HepG2 (cell line): ENCODE results near the gene FRMD3. TPM values are rescaled to one million over a fixed set of nuclear protein-coding genes. Genes with fewer than 3 reads are reported as not detected.
A peak's percentile ranks its signal among the peaks of the same experiment; 100 is the strongest.

Experiments used
- ATAC-seq: fragments of 200-7000 bp; cut with Tn5 transposase; 3 replicates; pipeline ENCODE4 v1.9.1; 2020; ENCODE audit warnings: mild to moderate bottlenecking, moderate library complexity
- BruUV-seq: library from RNA; stranded (reverse); fragments of 400-500 nt; replicated peaks from 2 replicates; lab custom pipeline; 2021; lab: Mats Ljungman, UMichigan
- CTCF ChIA-PET: fragments of 300-600 bp; formaldehyde crosslinking; extraction: SDS; loops from one replicate; lab custom pipeline; 2021; ENCODE audit warnings: low total read pairs, inconsistent platforms, low intra/inter-chr PET ratio; lab: Yijun Ruan, JAX
- POLR2A ChIA-PET: fragments of 350-600 bp; sonication (Branson Sonifier 250); formaldehyde crosslinking; loops from one replicate; lab custom pipeline; 2020; ENCODE audit warnings: antibody characterized with exemption, inconsistent platforms; lab: Yijun Ruan, JAX
- DNase-seq: peaks from one replicate; pipeline ENCODE4 v3.0.0-alpha.2; 2015; ENCODE audit warnings: low spot score
- FAIRE-seq: peaks from 3 replicates; lab custom pipeline; 2011; peaks lifted over from hg19 to GRCh38; lab: Jason Lieb, UNC
- H2AFZ ChIP-seq: one replicate; pipeline ENCODE4 v1.6.1; 2011; ENCODE audit warnings: low read length, inconsistent platforms
- H3K27ac ChIP-seq: fragments of 300-600 bp; 3 replicates; pipeline ENCODE4 v1.8.0; 2011; ENCODE audit warnings: mixed run types, mild to moderate bottlenecking, mixed read lengths, low read length, inconsistent platforms; ENCODE audit not compliant: insufficient read depth; ENCODE audit errors: extremely low read length
- H3K27me3 ChIP-seq, 2 experiments: fragments of 200-600 bp in 1 of 2; 2 replicates in 1 of 2; 3 replicates in 1 of 2; pipeline versions ENCODE4 v1.6.0 to v1.8.0; 2011; ENCODE audit warnings: low read length in 2 of 2, mild to moderate bottlenecking in 2 of 2, moderate library complexity in 2 of 2, inconsistent platforms in 1 of 2; ENCODE audit not compliant: insufficient read depth in 2 of 2, control insufficient read depth in 1 of 2
- H3K36me3 ChIP-seq, 2 experiments: fragments of 200-600 bp in 1 of 2; replicated peaks in 1 of 2; 2 replicates in 1 of 2; 3 replicates in 1 of 2; pipeline versions ENCODE4 v1.5.1 to v1.8.0; 2011; ENCODE audit warnings: low read length in 2 of 2, inconsistent platforms in 1 of 2; ENCODE audit not compliant: insufficient read depth in 2 of 2, control insufficient read depth in 1 of 2
- H3K4me1 ChIP-seq: 2 replicates; pipeline ENCODE4 v1.5.1; 2012; ENCODE audit warnings: low read length, inconsistent platforms; ENCODE audit not compliant: insufficient read depth
- H3K4me2 ChIP-seq: 2 replicates; pipeline ENCODE4 v1.6.0; 2011; ENCODE audit warnings: low read depth, low read length, inconsistent platforms
- H3K4me3 ChIP-seq, 3 experiments: fragments of 200-600 bp in 1 of 3; sonication (generic), shearing (Covaris generic) in 1 of 3; replicated peaks in 1 of 3; 2 replicates each; pipeline ENCODE4 v1.5.1; 2011 to 2016; ENCODE audit warnings: low read length in 3 of 3, inconsistent platforms in 2 of 3, low read depth in 2 of 3, mild to moderate bottlenecking in 2 of 3, control low read depth in 1 of 3, mixed read lengths in 1 of 3; ENCODE audit not compliant: insufficient read depth in 1 of 3
- H3K79me2 ChIP-seq: one replicate; pipeline ENCODE4 v1.6.1; 2011; ENCODE audit warnings: low read length, inconsistent platforms; ENCODE audit not compliant: insufficient read depth
- H3K9ac ChIP-seq: 2 replicates; pipeline ENCODE4 v1.6.0; 2011; ENCODE audit warnings: mild to moderate bottlenecking, low read depth, low read length, inconsistent platforms; ENCODE audit not compliant: insufficient read depth
- H3K9me3 ChIP-seq: 2 replicates; pipeline ENCODE4 v1.5.1; 2012; ENCODE audit warnings: mild to moderate bottlenecking, low read length
- H4K20me1 ChIP-seq: 2 replicates; pipeline ENCODE4 v1.6.0; 2011; ENCODE audit warnings: inconsistent platforms, mild to moderate bottlenecking, low read length, moderate library complexity; ENCODE audit not compliant: insufficient read depth
- JUND ChIP-seq: sonication (generic); formaldehyde crosslinking; IDR thresholded peaks from 2 replicates; pipeline ENCODE4 v1.8.0; 2022; ENCODE audit warnings: mild to moderate bottlenecking, missing genetic modification reagents
- NONO ChIP-seq, 2 experiments: fragments of 450-650 bp in 1 of 2; sonication (generic) in 1 of 2; formaldehyde crosslinking in 1 of 2; IDR thresholded peaks in 1 of 2; conservative IDR thresholded peaks in 1 of 2; 2 replicates each; pipeline versions ENCODE4 v1.6.1 to v1.8.0; 2017 to 2022; ENCODE audit warnings: mild to moderate bottlenecking in 1 of 2, missing genetic modification reagents in 1 of 2, moderate library complexity in 1 of 2
- RBAK ChIP-seq: sonication (generic); formaldehyde crosslinking; IDR thresholded peaks from 2 replicates; pipeline ENCODE4 v1.5.1; 2020; ENCODE audit warnings: mild to moderate bottlenecking, missing genetic modification reagents
- REXO4 ChIP-seq: sonication (generic); formaldehyde crosslinking; IDR thresholded peaks from 2 replicates; pipeline ENCODE4 v1.8.0; 2022; ENCODE audit warnings: missing genetic modification reagents, mild to moderate bottlenecking, borderline replicate concordance
- SNAI1 ChIP-seq: sonication (generic); formaldehyde crosslinking; IDR thresholded peaks from 2 replicates; pipeline ENCODE4 v1.5.0; 2020; ENCODE audit warnings: mild to moderate bottlenecking, missing genetic modification reagents, borderline replicate concordance
- TMF1 ChIP-seq: sonication (generic); formaldehyde crosslinking; IDR thresholded peaks from 2 replicates; pipeline ENCODE4 v1.8.1; 2022; ENCODE audit warnings: low read depth, missing genetic modification reagents
- ZBTB38 ChIP-seq: sonication (generic); formaldehyde crosslinking; IDR thresholded peaks from 2 replicates; pipeline ENCODE4 v1.5.1; 2020; ENCODE audit warnings: mild to moderate bottlenecking, missing genetic modification reagents
- ZNF382 ChIP-seq: sonication (generic); formaldehyde crosslinking; IDR thresholded peaks from 2 replicates; pipeline ENCODE4 v1.5.0; 2020; ENCODE audit warnings: missing genetic modification reagents, mild to moderate bottlenecking, borderline replicate concordance
- ZNF558 ChIP-seq: sonication (generic); formaldehyde crosslinking; IDR thresholded peaks from 2 replicates; pipeline ENCODE4 v1.9.0; 2022; ENCODE audit warnings: mild to moderate bottlenecking, missing genetic modification reagents, borderline replicate concordance
- WGBS: methylation state at CpG from one replicate; pipeline ENCODE4 v1.1.6; 2017; ENCODE audit warnings: low lambda C conversion rate; 5-methylcytosine and 5-hydroxymethylcytosine counted together
- in situ Hi-C: cut with HindIII; loops from 2 replicates; pipeline ENCODE4 v1.10.0; 2017; ENCODE audit warnings: low pct_unique_long_range_greater_than_20kb; ENCODE audit not compliant: extremely low pct_ligation_motif_present
- intact Hi-C: fragments of 100-400 bp; cut with micrococcal nuclease; formaldehyde crosslinking; loops from one replicate; pipeline ENCODE4 v1.10.0; 2022; ENCODE audit not compliant: unreplicated experiment
- polyA plus RNA-seq, 8 experiments: library from polyadenylated mRNA; depleted of rRNA in 3 of 8; stranded (reverse) in 7 of 8; unstranded in 1 of 8; fragments of >200 nt; fragmentation: Illumina TruSeq in 4 of 8; extraction: Trizol in 4 of 8; gene quantifications; 2 replicates each; pipeline versions ENCODE4 v1.2.1 to v1.2.3, GENCODE V29; 2011 to 2016; ENCODE audit warnings: low read depth in 4 of 8, missing spikeins in 1 of 8, mixed read lengths in 1 of 8; ENCODE audit not compliant: insufficient read depth in 1 of 8
- total RNA-seq, 5 experiments: library from RNA; depleted of rRNA; stranded (reverse); fragments of >200 nt; fragmentation: Illumina TruSeq; extraction: Trizol; gene quantifications; 2 replicates each; pipeline ENCODE4 v1.2.3, GENCODE V29; 2016; ENCODE audit warnings: low read depth in 1 of 5
- TF ChIP-seq, protein P1 (sequence below): sonication (generic); formaldehyde crosslinking; IDR thresholded peaks from 2 replicates; pipeline ENCODE4 v1.5.0; 2020; ENCODE audit warnings: missing genetic modification reagents

FRMD3 gene
- total and polyA plus RNA-seq, 2 of the 13 experiments (the other 11 are each of a cell fraction or from before 2014, with no cell fraction given), result 3.2 to 7.7 TPM

DNA sequence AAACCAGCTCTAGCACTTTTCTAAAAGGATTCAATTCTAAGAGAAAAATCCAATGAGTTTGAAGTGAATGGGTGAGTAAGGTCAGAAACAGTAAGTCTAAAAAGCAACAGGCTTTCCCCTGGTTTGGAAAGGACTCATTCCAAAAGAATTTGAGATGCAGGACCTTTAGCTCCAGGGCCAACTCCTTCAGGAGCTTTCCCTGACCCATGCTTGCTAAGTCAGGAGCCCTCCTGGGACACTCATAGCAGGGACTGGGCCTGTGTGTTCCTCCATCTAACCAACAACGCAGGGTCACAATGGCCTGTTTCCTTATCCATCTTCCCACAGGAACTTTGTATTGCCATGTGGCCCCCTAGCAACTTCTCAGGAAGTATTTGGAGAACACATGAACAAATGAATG lies 198.8 kb downstream of the FRMD3 start:
- no peak overlapping the region for H2AFZ ChIP-seq
- CTCF ChIA-PET, result no interaction called here
- ATAC-seq (no peak), FAIRE-seq (no peak)
- H3K36me3 ChIP-seq, result peaks cover 3 to 26% of the 10 kb centered on the region in 2 experiments; a peak in 3 of 5 replicates
- H3K27me3 ChIP-seq, result no peaks in the 10 kb centered on the region
- 90% methylated on average over 1 of the region's 1 CpG for WGBS
- no peaks in the 10 kb centered on the region for H3K4me1 ChIP-seq
- in situ Hi-C loops (loop anchor here (5.0 kb wide), 1 partner anchor 198 kb away; the partner anchor contains the start of gene FRMD3), intact Hi-C loops (no loop called here)
- no TSS peak for BruUV-seq
- H3K4me3 ChIP-seq, result no peak overlapping the region
- no peak for TF ChIP-seq ZNF382 (CRISPR knock-in tag)
- TF ChIP-seq JUND (CRISPR knock-in tag), result no peak
- TF ChIP-seq TMF1 (CRISPR knock-in tag), result no peak
- TF ChIP-seq RBAK (CRISPR knock-in tag), result no peak
- TF ChIP-seq REXO4 (CRISPR knock-in tag), result no peak
- TF ChIP-seq, all 625 proteins: peak for 0
- POLR2A ChIA-PET, result no interaction called here
- H3K79me2 ChIP-seq, result no peaks in the 10 kb centered on the region
- H4K20me1 ChIP-seq, result no peaks in the 10 kb centered on the region
- no peak for DNase-seq
- no peak overlapping the region for H3K9ac ChIP-seq
- no peak overlapping the region for H3K4me2 ChIP-seq
- no peaks in the 10 kb centered on the region for H3K9me3 ChIP-seq
- no peak overlapping the region for H3K27ac ChIP-seq

DNA sequence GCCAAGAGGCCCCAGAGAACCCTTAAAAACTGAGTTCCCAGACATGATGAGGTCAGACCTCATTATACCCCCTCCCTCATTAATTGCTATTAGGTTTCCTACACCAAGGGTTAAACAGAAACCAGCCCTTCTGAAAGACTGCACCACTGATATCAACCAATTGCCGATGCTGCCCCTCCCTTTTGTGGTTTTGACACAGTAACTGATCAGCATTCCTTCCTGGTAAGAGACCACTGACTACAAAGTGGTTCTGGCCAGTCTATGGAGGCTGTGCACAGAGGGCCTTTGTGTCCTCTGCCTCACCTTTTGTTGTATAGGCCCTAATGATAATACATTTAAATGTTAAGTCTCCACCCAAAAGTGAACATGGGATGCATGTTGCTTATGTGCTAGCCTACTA lies 201.5 kb downstream of the FRMD3 start:
- TF ChIP-seq ZNF558 (no peak), SNAI1 (CRISPR knock-in tag) (no peak), NONO (IDR thresholded peaks at IDR 0.05) (no peak), NONO (CRISPR knock-in tag; conservative IDR thresholded peaks at IDR 0.05) (no peak), ZBTB38 (no peak)
- TF ChIP-seq, protein P1, sequence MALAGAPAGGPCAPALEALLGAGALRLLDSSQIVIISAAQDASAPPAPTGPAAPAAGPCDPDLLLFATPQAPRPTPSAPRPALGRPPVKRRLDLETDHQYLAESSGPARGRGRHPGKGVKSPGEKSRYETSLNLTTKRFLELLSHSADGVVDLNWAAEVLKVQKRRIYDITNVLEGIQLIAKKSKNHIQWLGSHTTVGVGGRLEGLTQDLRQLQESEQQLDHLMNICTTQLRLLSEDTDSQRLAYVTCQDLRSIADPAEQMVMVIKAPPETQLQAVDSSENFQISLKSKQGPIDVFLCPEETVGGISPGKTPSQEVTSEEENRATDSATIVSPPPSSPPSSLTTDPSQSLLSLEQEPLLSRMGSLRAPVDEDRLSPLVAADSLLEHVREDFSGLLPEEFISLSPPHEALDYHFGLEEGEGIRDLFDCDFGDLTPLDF (CRISPR knock-in tag), result no peak
- TF ChIP-seq, all 625 proteins: peak for 0
- no peak overlapping the region for H2AFZ ChIP-seq
- no peak overlapping the region for H3K4me2 ChIP-seq
- in situ Hi-C loops, result loop anchor here (5.0 kb wide), 1 partner anchor 201 kb away; the partner anchor contains the start of gene FRMD3
- H3K79me2 ChIP-seq, result no peaks in the 10 kb centered on the region
- H3K4me1 ChIP-seq, result no peaks in the 10 kb centered on the region
- FAIRE-seq, result no peak
- no peak overlapping the region for H3K9ac ChIP-seq
- H3K27me3 ChIP-seq, result no peaks in the 10 kb centered on the region
- peak; percentile 13 for DNase-seq
- no peaks in the 10 kb centered on the region for H4K20me1 ChIP-seq
- no TSS peak for BruUV-seq
- ChIA-PET CTCF (no interaction called here), POLR2A (no interaction called here)
- peaks cover under 1 to 15% of the 10 kb centered on the region in 2 experiments; a peak in 3 of 5 replicates for H3K36me3 ChIP-seq
- intact Hi-C loops, result no loop called here
- no peak overlapping the region for H3K27ac ChIP-seq
- WGBS, result 30% methylated on average over 1 of the region's 1 CpG
- H3K4me3 ChIP-seq, result no peak overlapping the region
- no peaks in the 10 kb centered on the region for H3K9me3 ChIP-seq
- ATAC-seq, result no peak
